Chondrocyte (in vitro differentiated cells): ENCODE measurements around the gene GNGT2. TPM values are rescaled to one million over a fixed set of nuclear protein-coding genes. Genes with fewer than 3 reads are reported as not detected.

ENCODE experiments used
- DNase-seq: peaks from one replicate; pipeline ENCODE4 v3.0.0; 2021; ENCODE audit warnings: mixed read lengths, low spot score
- H3K27ac Mint-ChIP-seq: one replicate; pipeline ENCODE4 v1.8.0; 2021; ENCODE audit warnings: mild to moderate bottlenecking, moderate library complexity, mixed read lengths; ENCODE audit not compliant: unreplicated experiment
- H3K27me3 Mint-ChIP-seq: 2 replicates; pipeline ENCODE4 v1.8.0; 2021; ENCODE audit warnings: low read depth, mixed read lengths
- H3K36me3 Mint-ChIP-seq: 2 replicates; pipeline ENCODE4 v1.8.0; 2021; ENCODE audit warnings: low read depth, mixed read lengths
- H3K4me1 Mint-ChIP-seq: 2 replicates; pipeline ENCODE4 v1.8.0; 2021; ENCODE audit warnings: low read depth, mild to moderate bottlenecking, mixed read lengths
- H3K4me3 Mint-ChIP-seq: one replicate; pipeline ENCODE4 v1.8.0; 2021; ENCODE audit warnings: mild to moderate bottlenecking, moderate library complexity, mixed read lengths; ENCODE audit not compliant: unreplicated experiment
- H3K9me3 Mint-ChIP-seq: 2 replicates; pipeline ENCODE4 v1.8.0; 2021; ENCODE audit warnings: low read depth, mixed read lengths
- total RNA-seq: library from RNA; stranded (reverse); gene quantifications from 3 replicates; pipeline ENCODE4 v1.2.1, GENCODE V29; 2021
- TF ChIP-seq, protein P1 (sequence below): fragments of 200-600 bp; sonication (generic); IDR thresholded peaks from 2 replicates; pipeline ENCODE4 v1.5.0; 2021; ENCODE audit warnings: antibody characterized with exemption, mild to moderate bottlenecking, moderate library complexity

The GNGT2 gene
- total RNA-seq, 1 donor from 2014 or later = not detected

DNA sequence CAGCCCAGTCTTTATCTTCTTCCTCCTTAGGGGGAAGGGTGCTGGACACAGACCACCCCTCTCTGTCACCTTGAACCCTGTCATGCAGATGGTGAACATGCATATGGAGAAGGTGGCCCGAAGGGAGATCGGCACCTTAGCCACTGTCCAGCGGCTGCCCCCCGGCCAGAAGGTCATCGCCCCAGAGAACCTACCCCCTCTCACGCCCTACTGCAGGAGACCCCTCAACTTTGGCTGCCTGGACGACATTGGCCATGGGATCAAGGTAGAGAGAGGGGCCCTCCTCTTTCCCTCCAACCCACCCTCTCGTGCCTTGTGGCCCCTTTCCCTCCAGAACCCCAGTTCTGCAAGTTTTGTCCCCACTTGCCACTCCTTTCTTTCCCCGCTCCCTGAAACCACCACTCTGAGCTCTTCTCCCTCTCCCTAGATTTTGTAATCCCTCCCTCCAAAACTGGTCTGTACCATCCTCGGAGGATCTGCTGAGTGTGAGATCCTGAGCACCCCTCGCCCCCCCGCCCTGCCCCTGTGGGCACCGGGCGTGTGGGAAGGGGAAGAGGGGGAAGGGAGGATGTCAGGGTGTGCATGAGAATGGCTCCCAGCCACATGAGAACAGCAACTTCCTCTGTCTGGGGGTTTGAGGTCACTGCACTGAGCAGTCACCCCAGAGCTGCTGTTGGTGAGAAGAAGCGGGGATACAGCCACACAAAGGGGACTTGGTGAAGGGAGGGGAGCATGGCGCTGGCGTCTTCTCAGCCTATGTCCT, 7.5 kb upstream of the GNGT2 start:
- Mint-ChIP-seq H3K9me3 (no peaks in the 10 kb centered on the region), H3K4me1 (peaks cover 3% of the 10 kb centered on the region), H3K4me3 (no peak overlapping the region), H3K36me3 (no peaks in the 10 kb centered on the region), H3K27me3 (peaks cover 14% of the 10 kb centered on the region), H3K27ac (no peak overlapping the region)
- TF ChIP-seq, protein P1, sequence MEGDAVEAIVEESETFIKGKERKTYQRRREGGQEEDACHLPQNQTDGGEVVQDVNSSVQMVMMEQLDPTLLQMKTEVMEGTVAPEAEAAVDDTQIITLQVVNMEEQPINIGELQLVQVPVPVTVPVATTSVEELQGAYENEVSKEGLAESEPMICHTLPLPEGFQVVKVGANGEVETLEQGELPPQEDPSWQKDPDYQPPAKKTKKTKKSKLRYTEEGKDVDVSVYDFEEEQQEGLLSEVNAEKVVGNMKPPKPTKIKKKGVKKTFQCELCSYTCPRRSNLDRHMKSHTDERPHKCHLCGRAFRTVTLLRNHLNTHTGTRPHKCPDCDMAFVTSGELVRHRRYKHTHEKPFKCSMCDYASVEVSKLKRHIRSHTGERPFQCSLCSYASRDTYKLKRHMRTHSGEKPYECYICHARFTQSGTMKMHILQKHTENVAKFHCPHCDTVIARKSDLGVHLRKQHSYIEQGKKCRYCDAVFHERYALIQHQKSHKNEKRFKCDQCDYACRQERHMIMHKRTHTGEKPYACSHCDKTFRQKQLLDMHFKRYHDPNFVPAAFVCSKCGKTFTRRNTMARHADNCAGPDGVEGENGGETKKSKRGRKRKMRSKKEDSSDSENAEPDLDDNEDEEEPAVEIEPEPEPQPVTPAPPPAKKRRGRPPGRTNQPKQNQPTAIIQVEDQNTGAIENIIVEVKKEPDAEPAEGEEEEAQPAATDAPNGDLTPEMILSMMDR = no peak
- no peak for DNase-seq

DNA sequence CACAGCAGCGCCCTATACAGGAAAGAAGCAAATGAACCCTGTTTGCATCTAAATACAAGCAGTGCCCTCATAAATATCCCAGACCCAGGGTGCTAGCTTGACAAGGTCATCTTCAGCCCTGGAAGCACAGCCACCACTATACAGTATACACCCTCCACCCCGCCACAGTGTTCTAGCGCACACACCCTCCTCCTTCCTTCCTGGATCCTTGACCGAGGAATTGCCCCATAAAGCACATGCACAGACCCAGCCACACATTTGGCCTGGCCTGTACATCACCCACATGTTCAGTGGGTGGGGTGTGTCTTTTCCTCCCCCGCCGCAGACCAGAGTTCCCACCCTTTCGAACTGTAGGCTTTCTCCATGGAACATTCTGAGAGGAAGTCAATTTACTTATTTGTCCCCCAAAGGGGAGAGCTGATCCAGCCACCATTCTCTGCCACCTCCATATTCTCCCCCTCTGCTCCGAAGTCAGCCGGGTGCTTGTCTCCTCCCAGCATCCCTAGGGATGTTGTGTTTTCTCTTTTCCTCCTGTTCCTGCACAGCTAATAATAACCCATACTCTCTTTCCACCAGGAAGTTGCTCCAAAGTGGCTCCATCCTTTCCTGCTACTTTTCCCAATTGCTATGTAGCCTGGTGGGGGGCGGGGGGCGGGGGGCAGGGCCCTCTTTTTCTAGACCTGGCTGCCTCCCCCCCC, 6.7 kb upstream of the GNGT2 start:
- H3K36me3 Mint-ChIP-seq = no peaks in the 10 kb centered on the region
- no peak overlapping the region for H3K27ac Mint-ChIP-seq
- H3K4me3 Mint-ChIP-seq = no peak overlapping the region
- H3K9me3 Mint-ChIP-seq = no peaks in the 10 kb centered on the region
- no peak for DNase-seq
- H3K4me1 Mint-ChIP-seq = peaks cover 3% of the 10 kb centered on the region
- peaks cover 6% of the 10 kb centered on the region for H3K27me3 Mint-ChIP-seq
- TF ChIP-seq, protein P1 = no peak

DNA sequence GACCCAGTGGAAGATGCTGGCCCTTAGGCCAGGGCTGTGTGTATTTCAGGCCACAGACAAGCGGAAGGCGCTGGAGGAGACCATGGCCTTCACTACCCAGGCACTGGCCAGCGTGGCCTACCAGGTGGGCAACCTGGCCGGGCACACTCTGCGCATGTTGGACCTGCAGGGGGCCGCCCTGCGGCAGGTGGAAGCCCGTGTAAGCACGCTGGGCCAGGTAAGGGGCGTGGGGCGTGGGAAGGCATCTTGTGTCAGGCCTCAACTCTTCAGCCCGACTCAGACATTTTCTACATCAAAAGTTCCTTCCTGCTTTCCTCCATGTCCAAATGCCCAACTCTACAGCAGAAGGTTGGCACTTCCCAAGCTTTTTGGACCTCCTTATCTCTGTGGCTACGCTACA, 6.1 kb upstream of the GNGT2 start:
- TF ChIP-seq, protein P1 = no peak
- no peaks in the 10 kb centered on the region for H3K9me3 Mint-ChIP-seq
- H3K4me3 Mint-ChIP-seq = no peak overlapping the region
- peaks cover 3% of the 10 kb centered on the region for H3K4me1 Mint-ChIP-seq
- no peak overlapping the region for H3K27ac Mint-ChIP-seq
- H3K36me3 Mint-ChIP-seq = no peaks in the 10 kb centered on the region
- no peak for DNase-seq
- H3K27me3 Mint-ChIP-seq = peaks cover under 1% of the 10 kb centered on the region

DNA sequence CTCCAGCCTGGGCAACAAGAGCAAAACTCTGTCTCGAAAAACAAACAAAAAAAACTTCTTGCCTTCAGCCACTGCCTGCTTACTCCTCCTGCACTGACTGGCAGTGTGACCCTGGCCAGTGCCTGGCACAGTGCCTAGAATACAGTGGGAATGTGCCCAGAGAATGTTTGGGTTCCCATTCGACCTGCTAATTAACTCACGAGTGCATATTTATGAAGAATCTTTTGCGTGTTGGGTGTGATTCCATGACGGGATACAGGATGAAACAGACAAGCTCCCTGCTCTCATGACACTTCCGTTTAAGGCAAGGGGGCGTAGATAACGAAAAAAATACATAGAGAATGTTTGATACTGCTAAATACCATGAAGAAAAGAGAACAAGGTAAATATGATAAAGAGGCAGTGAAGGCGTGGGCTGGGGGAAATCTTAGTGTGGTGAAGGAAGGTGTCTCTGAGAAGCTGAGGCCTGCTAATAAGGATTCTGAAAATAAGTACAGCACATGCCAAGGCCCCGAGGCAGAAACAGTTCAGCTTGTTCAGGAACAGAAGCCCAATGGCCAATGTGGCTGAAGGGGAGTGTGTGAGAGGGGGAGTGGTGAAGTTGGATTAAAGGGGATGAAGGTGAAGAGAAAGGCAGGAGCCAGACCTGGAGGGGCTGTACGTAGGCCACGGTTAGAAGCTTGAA, 4.4 kb upstream of the GNGT2 start:
- Mint-ChIP-seq H3K27ac (no peak overlapping the region), H3K27me3 (peaks cover 2% of the 10 kb centered on the region), H3K4me1 (peaks cover 10% of the 10 kb centered on the region), H3K36me3 (no peaks in the 10 kb centered on the region), H3K4me3 (no peak overlapping the region), H3K9me3 (no peaks in the 10 kb centered on the region)
- DNase-seq = no peak
- TF ChIP-seq, protein P1 = no peak

DNA sequence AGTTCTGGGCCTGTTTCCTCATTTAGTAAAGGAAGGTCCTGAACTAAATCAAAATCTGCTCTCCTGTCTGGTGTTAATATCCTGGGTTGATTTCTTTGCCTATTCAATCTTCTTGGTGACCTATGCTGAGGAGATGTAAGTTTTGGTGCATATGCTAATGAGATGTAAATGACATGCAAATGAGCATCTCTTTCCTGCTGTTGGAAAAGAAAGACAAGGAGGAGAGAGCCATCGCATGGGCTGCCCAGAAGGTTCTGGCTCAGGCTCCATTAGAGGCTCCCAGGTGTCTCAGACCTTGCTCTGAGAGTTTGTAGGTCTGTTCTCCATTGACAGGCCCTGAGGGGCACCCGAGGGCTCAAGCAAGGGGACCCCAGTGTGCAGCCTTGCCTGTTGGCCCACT, 3.5 kb upstream of the GNGT2 start:
- H3K36me3 Mint-ChIP-seq = no peaks in the 10 kb centered on the region
- H3K4me3 Mint-ChIP-seq = no peak overlapping the region
- peaks cover 13% of the 10 kb centered on the region for H3K4me1 Mint-ChIP-seq
- H3K9me3 Mint-ChIP-seq = no peaks in the 10 kb centered on the region
- TF ChIP-seq, protein P1 = no peak
- H3K27me3 Mint-ChIP-seq = peaks cover 5% of the 10 kb centered on the region
- DNase-seq = no peak
- H3K27ac Mint-ChIP-seq = no peak overlapping the region
